Activated CD8-positive, alpha-beta T cell treated with anti-CD3 and anti-CD28 coated beads for 36 hours (primary cell): ENCODE data around the gene SIM2. TPM values are rescaled to one million over a fixed set of nuclear protein-coding genes. Genes with fewer than 3 reads are reported as not detected.

Experiments used
- ATAC-seq: fragments of 200-7000 bp; cut with Tn5 transposase; one replicate; pipeline ENCODE4 v1.10.0; 2021; ENCODE audit warnings: mild to moderate bottlenecking, moderate library complexity
- CTCF ChIA-PET: fragments of 350-600 bp; sonication (Branson Sonifier 250); formaldehyde crosslinking; loops from one replicate; lab custom pipeline; 2021; ENCODE audit warnings: antibody characterized with exemption; lab: Charles Lee
- POLR2A ChIA-PET: fragments of 350-600 bp; sonication (Branson Sonifier 250); formaldehyde crosslinking; loops from one replicate; lab custom pipeline; 2021; ENCODE audit warnings: antibody characterized with exemption; lab: Charles Lee
- DNase-seq: peaks from one replicate; pipeline ENCODE4 v3.0.0-alpha.2; 2020
- H3K27ac Mint-ChIP-seq: one replicate; pipeline ENCODE4 v1.8.0; 2021; ENCODE audit warnings: mild to moderate bottlenecking, mixed read lengths
- H3K27me3 Mint-ChIP-seq: one replicate; pipeline ENCODE4 v1.8.0; 2021; ENCODE audit warnings: mixed read lengths
- H3K36me3 Mint-ChIP-seq: one replicate; pipeline ENCODE4 v1.8.0; 2021; ENCODE audit warnings: low read depth, mixed read lengths
- H3K4me1 Mint-ChIP-seq: one replicate; pipeline ENCODE4 v1.8.0; 2021; ENCODE audit warnings: low read depth, mixed read lengths
- H3K4me3 Mint-ChIP-seq: one replicate; pipeline ENCODE4 v1.8.0; 2021; ENCODE audit warnings: mild to moderate bottlenecking, moderate library complexity, mixed read lengths
- H3K9me3 Mint-ChIP-seq: one replicate; pipeline ENCODE4 v1.8.0; 2021; ENCODE audit warnings: mixed read lengths
- intact Hi-C: fragments of 100-400 bp; cut with micrococcal nuclease; formaldehyde crosslinking; loops from one replicate; pipeline ENCODE4 v1.10.0; 2022
- total RNA-seq, 2 experiments: library from RNA; stranded (reverse); gene quantifications; one replicate each; pipeline ENCODE4 v1.2.3, GENCODE V29; 2021
- TF ChIP-seq, protein P1 (sequence below): fragments of 200-600 bp; IDR thresholded peaks from one replicate; pipeline ENCODE4 v1.8.0; 2022; ENCODE audit warnings: antibody characterized with exemption, mild to moderate bottlenecking

Gene SIM2
- total RNA-seq, 2 experiments from 2014 or later, result not detected

DNA sequence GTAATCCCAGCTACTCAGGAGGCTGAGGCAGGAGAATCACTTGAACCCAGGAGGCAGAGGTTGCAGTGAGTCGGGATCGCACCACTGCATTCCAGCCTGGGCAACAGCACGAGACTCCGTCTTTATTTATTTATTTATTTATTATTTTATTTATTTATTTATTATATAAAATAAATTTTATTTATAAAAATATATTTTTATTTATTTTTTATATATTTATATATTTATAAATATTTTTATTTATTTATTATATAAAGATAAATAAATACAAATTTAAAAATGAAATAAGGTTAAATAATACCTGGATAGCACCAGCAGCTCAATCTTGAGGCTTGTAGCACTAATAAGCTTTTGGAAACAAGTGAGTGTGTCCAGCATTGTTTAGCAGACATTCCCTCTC, 40.9 kb upstream of the SIM2 start:
- no peaks in the 10 kb centered on the region for H3K36me3 Mint-ChIP-seq
- TF ChIP-seq, protein P1, sequence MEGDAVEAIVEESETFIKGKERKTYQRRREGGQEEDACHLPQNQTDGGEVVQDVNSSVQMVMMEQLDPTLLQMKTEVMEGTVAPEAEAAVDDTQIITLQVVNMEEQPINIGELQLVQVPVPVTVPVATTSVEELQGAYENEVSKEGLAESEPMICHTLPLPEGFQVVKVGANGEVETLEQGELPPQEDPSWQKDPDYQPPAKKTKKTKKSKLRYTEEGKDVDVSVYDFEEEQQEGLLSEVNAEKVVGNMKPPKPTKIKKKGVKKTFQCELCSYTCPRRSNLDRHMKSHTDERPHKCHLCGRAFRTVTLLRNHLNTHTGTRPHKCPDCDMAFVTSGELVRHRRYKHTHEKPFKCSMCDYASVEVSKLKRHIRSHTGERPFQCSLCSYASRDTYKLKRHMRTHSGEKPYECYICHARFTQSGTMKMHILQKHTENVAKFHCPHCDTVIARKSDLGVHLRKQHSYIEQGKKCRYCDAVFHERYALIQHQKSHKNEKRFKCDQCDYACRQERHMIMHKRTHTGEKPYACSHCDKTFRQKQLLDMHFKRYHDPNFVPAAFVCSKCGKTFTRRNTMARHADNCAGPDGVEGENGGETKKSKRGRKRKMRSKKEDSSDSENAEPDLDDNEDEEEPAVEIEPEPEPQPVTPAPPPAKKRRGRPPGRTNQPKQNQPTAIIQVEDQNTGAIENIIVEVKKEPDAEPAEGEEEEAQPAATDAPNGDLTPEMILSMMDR, result no peak
- DNase-seq (no peak), ATAC-seq (no peak)
- no peaks in the 10 kb centered on the region for H3K4me1 Mint-ChIP-seq
- no peak overlapping the region for H3K4me3 Mint-ChIP-seq
- intact Hi-C loops, result no loop called here
- no peaks in the 10 kb centered on the region for H3K9me3 Mint-ChIP-seq
- ChIA-PET POLR2A (no interaction called here), CTCF (interaction anchor here (0.9 to 1.1 kb wide), 2 partner anchors 28 to 45 kb away, joined by 3 read pairs; no protein-coding TSS in a partner anchor)
- H3K27me3 Mint-ChIP-seq, result peaks cover 9% of the 10 kb centered on the region
- H3K27ac Mint-ChIP-seq, result no peak overlapping the region

DNA sequence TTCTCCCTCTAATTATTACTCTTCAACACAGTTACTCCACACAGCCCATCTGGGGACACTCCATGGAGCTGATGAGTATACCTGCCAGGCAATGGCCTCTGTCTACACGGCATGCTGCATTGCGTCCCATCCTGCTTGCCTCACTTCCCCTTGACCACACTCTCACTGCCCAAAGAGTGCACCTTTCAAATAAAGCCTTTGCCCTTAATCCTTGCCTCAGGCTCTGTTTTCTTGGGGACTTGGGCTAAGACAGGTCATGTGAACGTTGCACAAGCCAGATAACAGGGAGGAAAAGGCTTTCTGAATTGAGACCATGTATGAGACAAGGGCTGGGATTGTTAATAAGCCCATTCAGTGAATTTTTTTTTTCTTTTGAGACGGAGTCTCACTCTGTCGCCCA, 40.0 kb upstream of the SIM2 start:
- Mint-ChIP-seq H3K36me3 (no peaks in the 10 kb centered on the region), H3K27me3 (peaks cover 14% of the 10 kb centered on the region), H3K4me1 (no peaks in the 10 kb centered on the region), H3K27ac (no peak overlapping the region), H3K9me3 (no peaks in the 10 kb centered on the region), H3K4me3 (no peak overlapping the region)
- TF ChIP-seq, protein P1, result no peak
- ChIA-PET CTCF (interaction anchor here (2.3 kb wide), 1 partner anchor 28 kb away, joined by 6 read pairs; no protein-coding TSS in a partner anchor), POLR2A (no interaction called here)
- DNase-seq, result no peak
- intact Hi-C loops, result no loop called here
- ATAC-seq, result no peak

DNA sequence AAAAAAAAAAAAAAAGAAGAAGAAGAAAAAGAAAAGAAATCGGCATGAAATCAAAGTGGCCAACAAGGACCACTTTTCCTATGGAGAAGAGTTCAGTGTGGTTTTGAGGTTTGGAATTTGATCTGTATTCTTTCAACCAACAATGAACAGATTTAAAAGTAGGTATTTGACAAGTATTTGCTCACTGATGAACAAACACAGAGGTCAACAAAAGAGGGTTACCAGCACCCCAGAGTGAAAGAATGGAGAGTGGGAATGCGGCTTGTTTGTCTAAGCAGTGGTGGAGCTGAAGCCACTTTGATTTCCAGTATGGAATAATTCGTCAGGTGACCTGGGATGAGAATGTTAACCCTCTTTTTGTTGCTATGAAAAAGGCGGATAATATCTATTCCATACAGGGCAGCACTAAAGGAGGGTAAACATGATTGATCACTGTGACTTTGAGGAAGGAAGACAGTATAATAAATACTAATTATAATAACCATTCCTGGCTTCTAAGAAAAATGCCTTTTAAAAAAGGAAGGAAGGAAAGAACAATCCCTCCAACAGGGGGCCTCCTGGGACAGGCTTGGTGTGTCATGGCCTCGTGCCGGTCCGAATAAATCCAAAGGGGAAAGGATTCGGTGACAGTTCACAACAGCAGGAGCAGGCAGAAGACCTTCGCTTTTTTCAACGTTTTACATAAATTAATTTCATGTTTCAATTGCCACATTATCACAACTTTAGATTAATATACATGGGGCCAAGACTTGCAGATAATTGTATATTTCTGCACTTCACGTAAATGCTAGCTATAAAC, 37.2 kb upstream of the SIM2 start:
- no peaks in the 10 kb centered on the region for H3K36me3 Mint-ChIP-seq
- ChIA-PET POLR2A (no interaction called here), CTCF (interaction anchor here (0.9 kb wide), 1 partner anchor 193 kb away, joined by 3 read pairs; no protein-coding TSS in a partner anchor)
- H3K27ac Mint-ChIP-seq, result no peak overlapping the region
- TF ChIP-seq, protein P1, result peak; percentile 19
- peaks cover 14% of the 10 kb centered on the region for H3K27me3 Mint-ChIP-seq
- no peaks in the 10 kb centered on the region for H3K4me1 Mint-ChIP-seq
- no peak for ATAC-seq
- intact Hi-C loops, result no loop called here
- H3K4me3 Mint-ChIP-seq, result no peak overlapping the region
- no peak for DNase-seq
- H3K9me3 Mint-ChIP-seq, result no peaks in the 10 kb centered on the region

DNA sequence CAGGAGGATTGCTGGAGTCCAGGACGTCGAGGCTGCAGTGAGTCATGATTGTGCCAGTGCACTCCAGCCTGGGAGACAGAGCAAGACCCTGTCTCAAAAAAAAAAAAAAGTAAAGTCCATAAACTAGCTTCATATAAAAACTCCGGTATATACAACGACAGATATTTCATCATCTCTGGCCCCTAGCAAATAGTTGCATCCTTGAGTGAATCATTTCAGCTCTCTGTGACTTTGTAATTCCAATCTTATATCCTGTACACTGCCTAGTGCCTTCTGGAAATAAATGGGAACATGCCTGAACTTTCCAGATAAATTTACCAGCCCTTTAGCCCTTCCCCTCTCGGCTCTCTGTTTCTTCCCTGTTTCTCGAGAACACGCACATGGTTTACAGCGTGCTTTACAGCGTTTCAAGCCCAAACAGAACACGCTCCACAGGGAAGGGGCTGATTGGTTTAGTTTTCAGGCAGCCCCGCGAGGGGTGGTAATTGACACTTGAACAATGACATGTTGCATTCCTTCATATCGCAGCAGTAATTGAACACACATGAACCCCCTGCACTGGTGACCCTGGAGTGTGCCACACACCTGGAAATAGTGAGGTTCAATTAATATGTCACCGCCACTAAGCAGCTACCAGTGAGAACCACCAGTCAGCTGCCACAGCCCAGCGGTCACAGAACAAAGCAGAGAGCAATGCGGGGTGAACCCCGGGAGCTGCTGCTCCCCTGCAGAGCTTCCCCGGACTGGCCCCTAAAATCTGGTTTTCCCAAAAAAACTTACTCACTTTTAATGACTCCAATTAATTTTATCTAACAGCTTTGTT, 35.7 kb upstream of the SIM2 start:
- no peaks in the 10 kb centered on the region for H3K9me3 Mint-ChIP-seq
- ChIA-PET CTCF (interaction anchor here (0.9 kb wide), 1 partner anchor 191 kb away, joined by 3 read pairs; no protein-coding TSS in a partner anchor), POLR2A (no interaction called here)
- ATAC-seq (no peak), DNase-seq (no peak)
- H3K4me1 Mint-ChIP-seq, result no peaks in the 10 kb centered on the region
- peaks cover 12% of the 10 kb centered on the region for H3K27me3 Mint-ChIP-seq
- no peak overlapping the region for H3K27ac Mint-ChIP-seq
- intact Hi-C loops, result no loop called here
- no peak overlapping the region for H3K4me3 Mint-ChIP-seq
- TF ChIP-seq, protein P1, result no peak
- no peaks in the 10 kb centered on the region for H3K36me3 Mint-ChIP-seq
